Endothelial cell of umbilical vein (primary cell): Measurements from ENCODE around the gene CARD6.

Experiments used
- EZH2 ChIP-seq: IDR thresholded peaks from 2 replicates; pipeline ENCODE4 v1.6.1; 2012; ENCODE audit warnings: borderline replicate concordance, low read depth, mild to moderate bottlenecking, moderate library complexity, low read length, inconsistent platforms; ENCODE audit not compliant: severe bottlenecking
- FOS ChIP-seq: IDR thresholded peaks from 2 replicates; pipeline ENCODE4 v1.6.1; 2011; ENCODE audit warnings: mild to moderate bottlenecking, low read length, moderate library complexity, borderline replicate concordance; ENCODE audit not compliant: insufficient read depth
- GATA2 ChIP-seq: IDR thresholded peaks from 2 replicates; pipeline ENCODE4 v1.7.0; 2011; ENCODE audit warnings: low read depth, mild to moderate bottlenecking, moderate library complexity, mixed read lengths, low read length; ENCODE audit not compliant: insufficient read length, insufficient read depth
- JUN ChIP-seq: IDR thresholded peaks from 2 replicates; pipeline ENCODE4 v1.6.1; 2011; ENCODE audit warnings: borderline replicate concordance, low read depth; ENCODE audit not compliant: insufficient read length, insufficient read depth
- MYC ChIP-seq: IDR thresholded peaks from one replicate; pipeline ENCODE4 v1.6.1; 2011; ENCODE audit warnings: mild to moderate bottlenecking, low read depth, low read length
- POLR2A ChIP-seq: IDR thresholded peaks from 2 replicates; pipeline ENCODE4 v1.6.1; 2012; ENCODE audit warnings: low read depth, mild to moderate bottlenecking, control low read depth, low read length
- POLR2AphosphoS5 ChIP-seq: IDR thresholded peaks from 2 replicates; pipeline ENCODE4 v1.6.1; 2012; ENCODE audit warnings: low read depth, mild to moderate bottlenecking, control low read depth, low read length, moderate library complexity; ENCODE audit not compliant: insufficient read depth
- TF ChIP-seq, protein P1 (sequence below), 2 donors: IDR thresholded peaks; 1 replicate in 1 of 2; 2 replicates in 1 of 2; pipeline ENCODE4 v1.5.1; 2011; ENCODE audit warnings: low read length in 2 of 2, mild to moderate bottlenecking in 2 of 2, moderate library complexity in 2 of 2, control low read depth in 1 of 2, inconsistent platforms in 1 of 2, low read depth in 1 of 2; ENCODE audit not compliant: insufficient read depth in 1 of 2; ENCODE audit errors: extremely low read depth in 1 of 2
- TF ChIP-seq, protein P2 (sequence below): IDR thresholded peaks from 2 replicates; pipeline ENCODE4 v1.6.1; 2011; ENCODE audit not compliant: insufficient read depth, insufficient read length

DNA sequence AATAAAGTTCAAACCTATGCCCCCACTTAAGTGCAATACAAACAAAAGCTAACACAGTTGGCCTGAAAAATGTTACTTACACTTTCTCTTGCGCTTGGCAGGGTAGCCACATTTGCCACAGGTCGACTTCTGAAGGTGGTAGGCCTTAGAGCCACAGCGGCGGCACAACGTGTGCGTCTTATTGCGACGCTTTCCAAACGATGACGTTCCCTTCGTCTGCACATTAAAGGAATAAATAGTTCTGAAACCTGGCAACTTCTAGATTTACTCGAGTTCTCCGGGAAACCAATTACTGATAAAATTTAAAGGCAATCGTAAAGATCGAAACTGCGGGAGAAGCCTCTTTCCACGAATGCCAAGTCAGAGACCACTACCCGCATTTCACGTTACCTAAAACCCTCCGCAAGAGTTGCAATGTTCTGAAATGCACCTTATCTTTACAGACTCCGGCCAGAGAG is 6.7 kb upstream of the CARD6 start:
- TF ChIP-seq, protein P1, sequence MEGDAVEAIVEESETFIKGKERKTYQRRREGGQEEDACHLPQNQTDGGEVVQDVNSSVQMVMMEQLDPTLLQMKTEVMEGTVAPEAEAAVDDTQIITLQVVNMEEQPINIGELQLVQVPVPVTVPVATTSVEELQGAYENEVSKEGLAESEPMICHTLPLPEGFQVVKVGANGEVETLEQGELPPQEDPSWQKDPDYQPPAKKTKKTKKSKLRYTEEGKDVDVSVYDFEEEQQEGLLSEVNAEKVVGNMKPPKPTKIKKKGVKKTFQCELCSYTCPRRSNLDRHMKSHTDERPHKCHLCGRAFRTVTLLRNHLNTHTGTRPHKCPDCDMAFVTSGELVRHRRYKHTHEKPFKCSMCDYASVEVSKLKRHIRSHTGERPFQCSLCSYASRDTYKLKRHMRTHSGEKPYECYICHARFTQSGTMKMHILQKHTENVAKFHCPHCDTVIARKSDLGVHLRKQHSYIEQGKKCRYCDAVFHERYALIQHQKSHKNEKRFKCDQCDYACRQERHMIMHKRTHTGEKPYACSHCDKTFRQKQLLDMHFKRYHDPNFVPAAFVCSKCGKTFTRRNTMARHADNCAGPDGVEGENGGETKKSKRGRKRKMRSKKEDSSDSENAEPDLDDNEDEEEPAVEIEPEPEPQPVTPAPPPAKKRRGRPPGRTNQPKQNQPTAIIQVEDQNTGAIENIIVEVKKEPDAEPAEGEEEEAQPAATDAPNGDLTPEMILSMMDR (IDR thresholded peaks at IDR 0.05; ENCODE audit: extremely low read depth in 1 of 2, insufficient read depth in 1 of 2, low read depth in 1 of 2, low read length in 2 of 2): no peak
- TF ChIP-seq POLR2A: no peak
- TF ChIP-seq EZH2: no peak
- no peak for TF ChIP-seq POLR2AphosphoS5
- TF ChIP-seq, protein P2, sequence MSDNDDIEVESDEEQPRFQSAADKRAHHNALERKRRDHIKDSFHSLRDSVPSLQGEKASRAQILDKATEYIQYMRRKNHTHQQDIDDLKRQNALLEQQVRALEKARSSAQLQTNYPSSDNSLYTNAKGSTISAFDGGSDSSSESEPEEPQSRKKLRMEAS: no peak
- TF ChIP-seq FOS: no peak
- TF ChIP-seq MYC: no peak
- no peak for TF ChIP-seq JUN
- TF ChIP-seq GATA2: no peak
